Hepatocyte (in vitro differentiated cells): ENCODE data around the gene ARHGDIB.

ENCODE experiments used
- CTCF ChIP-seq: fragments of 200-600 bp; sonication (generic); IDR thresholded peaks from 2 replicates; pipeline ENCODE4 v1.5.1; 2016; ENCODE audit warnings: antibody characterized with exemption, mild to moderate bottlenecking; ENCODE audit not compliant: poor library complexity
- EZH2 ChIP-seq: fragments of 200-600 bp; sonication (generic); IDR thresholded peaks from 2 replicates; pipeline ENCODE4 v1.6.1; 2016; ENCODE audit warnings: antibody characterized with exemption, mild to moderate bottlenecking, borderline replicate concordance
- EZH2phosphoT487 ChIP-seq: fragments of 200-600 bp; sonication (generic); IDR thresholded peaks from one replicate; pipeline ENCODE4 v1.6.1; 2018; ENCODE audit warnings: antibody characterized with exemption, mild to moderate bottlenecking, low read depth, moderate library complexity; ENCODE audit not compliant: unreplicated experiment, severe bottlenecking

- no peak for TF ChIP-seq CTCF
- TF ChIP-seq EZH2, result no peak
- TF ChIP-seq EZH2phosphoT487, result no peak
Measured at GRCh38 chr12:14959463-14959862, 1.9 kb downstream of the ARHGDIB start.
